ENCODE data around the gene ARL16.

ARL16 gene

GRCh38 chr17:81666092-81666341, 17.6 kb downstream of the ARL16 start:
- peak overlapping the region; percentile 97 for H3K4me3 ChIP-seq (replicated peaks; ENCODE audit: low read depth, low read length)
- peaks cover 16% of the 10 kb centered on the region for H3K36me3 ChIP-seq (ENCODE audit: control insufficient read depth, insufficient read depth, low read length)
- no peak for TF ChIP-seq CTCF (IDR thresholded peaks at IDR 0.05; ENCODE audit: insufficient read depth, low read length, poor library complexity, severe bottlenecking)
- DNase-seq (ENCODE audit: extremely low read depth, insufficient read length): no peak
- H3K27me3 ChIP-seq (replicated peaks; ENCODE audit: control insufficient read depth, insufficient read depth, low read length): no peaks in the 10 kb centered on the region

GRCh38 chr17:81665205-81666091, 18.1 kb downstream of the ARL16 start:
- H3K36me3 ChIP-seq (ENCODE audit: control insufficient read depth, insufficient read depth, low read length): peaks cover 16% of the 10 kb centered on the region
- peak overlapping the region; percentile 97 for H3K4me3 ChIP-seq (replicated peaks; ENCODE audit: low read depth, low read length)
- H3K27me3 ChIP-seq (replicated peaks; ENCODE audit: control insufficient read depth, insufficient read depth, low read length): no peaks in the 10 kb centered on the region
- no peak for TF ChIP-seq CTCF (IDR thresholded peaks at IDR 0.05; ENCODE audit: insufficient read depth, low read length, poor library complexity, severe bottlenecking)
- DNase-seq (ENCODE audit: extremely low read depth, insufficient read length): peak; percentile 60

GRCh38 chr17:81664051-81664470, 19.5 kb downstream of the ARL16 start:
- Histone ChIP-seq H3K36me3 (ENCODE audit: control insufficient read depth, insufficient read depth, low read length) (peaks cover 8% of the 10 kb centered on the region), H3K4me3 (replicated peaks; ENCODE audit: low read depth, low read length) (no peak overlapping the region), H3K27me3 (replicated peaks; ENCODE audit: control insufficient read depth, insufficient read depth, low read length) (no peaks in the 10 kb centered on the region)
- DNase-seq (ENCODE audit: extremely low read depth, insufficient read length): no peak
- no peak for TF ChIP-seq CTCF (IDR thresholded peaks at IDR 0.05; ENCODE audit: insufficient read depth, low read length, poor library complexity, severe bottlenecking)

- no peak for TF ChIP-seq CTCF (IDR thresholded peaks at IDR 0.05; ENCODE audit: insufficient read depth, low read length, poor library complexity, severe bottlenecking)
- peaks cover 8% of the 10 kb centered on the region for H3K36me3 ChIP-seq (ENCODE audit: control insufficient read depth, insufficient read depth, low read length)
- H3K4me3 ChIP-seq (replicated peaks; ENCODE audit: low read depth, low read length): no peak overlapping the region
- DNase-seq (ENCODE audit: extremely low read depth, insufficient read length): no peak
- no peaks in the 10 kb centered on the region for H3K27me3 ChIP-seq (replicated peaks; ENCODE audit: control insufficient read depth, insufficient read depth, low read length)
Observed at GRCh38 chr17:81662002-81662401, 21.6 kb downstream of the ARL16 start.

- no peak for DNase-seq (ENCODE audit: extremely low read depth, insufficient read length)
- peaks cover 8% of the 10 kb centered on the region for H3K36me3 ChIP-seq (ENCODE audit: control insufficient read depth, insufficient read depth, low read length)
- no peak for TF ChIP-seq CTCF (IDR thresholded peaks at IDR 0.05; ENCODE audit: insufficient read depth, low read length, poor library complexity, severe bottlenecking)
- no peak overlapping the region for H3K4me3 ChIP-seq (replicated peaks; ENCODE audit: low read depth, low read length)
- H3K27me3 ChIP-seq (replicated peaks; ENCODE audit: control insufficient read depth, insufficient read depth, low read length): no peaks in the 10 kb centered on the region
Observed at GRCh38 chr17:81660441-81660840, 23.2 kb downstream of the ARL16 start.
